H4 (cell line): ENCODE data around the gene DHRS4. TPM values are rescaled to one million over a fixed set of nuclear protein-coding genes. Genes with fewer than 3 reads are reported as not detected.

Source experiments
- total RNA-seq: library from RNA; depleted of rRNA; stranded (reverse); fragments of >200 nt; shearing (Covaris generic); gene quantifications from 2 replicates; pipeline ENCODE4 v1.2.3, GENCODE V29; 2014; rRNA removed

The DHRS4 gene
- total RNA-seq, 1 experiment from 2014 or later = 28.8 TPM

Other genes starting within 250 kb of the DHRS4 start
- gene DHRS4L2, start 35.2 kb downstream of the DHRS4 start, total RNA-seq = 5.5 and 12.0 TPM in 2 replicates
- 0.14 TPM in 1 of 2 replicates, not detected in the other for gene CARMIL3, start 98.2 kb downstream of the DHRS4 start, total RNA-seq
- not detected in 2 replicates for gene CPNE6, start 117.8 kb downstream of the DHRS4 start, total RNA-seq
- 14.3 and 16.0 TPM in 2 replicates for gene PCK2, start 140.5 kb downstream of the DHRS4 start, total RNA-seq
- 53.4 and 78.4 TPM in 2 replicates for gene DCAF11, start 161.0 kb downstream of the DHRS4 start, total RNA-seq
- 1.0 and 1.6 TPM in 2 replicates for gene NRL, start 161.2 kb downstream of the DHRS4 start, total RNA-seq
- gene FITM1, start 176.9 kb downstream of the DHRS4 start, total RNA-seq = not detected in 2 replicates
- 584 and 638 TPM in 2 replicates for gene PSME1, start 182.4 kb downstream of the DHRS4 start, total RNA-seq
- gene EMC9, start 187.8 kb downstream of the DHRS4 start, total RNA-seq = 26.7 and 38.1 TPM in 2 replicates
- gene PSME2, start 192.8 kb downstream of the DHRS4 start, total RNA-seq = 346 and 383 TPM in 2 replicates
- gene RNF31, start 193.7 kb downstream of the DHRS4 start, total RNA-seq = 44.3 and 107 TPM in 2 replicates
- 75.0 and 84.3 TPM in 2 replicates for gene IRF9, start 207.5 kb downstream of the DHRS4 start, total RNA-seq
- 0.14 and 0.54 TPM in 2 replicates for gene REC8, start 218.3 kb downstream of the DHRS4 start, total RNA-seq
- 42.7 and 49.3 TPM in 2 replicates for gene IPO4, start 235.0 kb downstream of the DHRS4 start, total RNA-seq
- gene TM9SF1, start 241.7 kb downstream of the DHRS4 start, total RNA-seq = 96.0 and 96.4 TPM in 2 replicates